GM12873 (cell line): ENCODE measurements around the gene KCNK6.

Experiments
- TF ChIP-seq, protein P1 (sequence below): IDR thresholded peaks from 2 replicates; pipeline ENCODE4 v1.5.1; 2012; ENCODE audit warnings: low read depth, mild to moderate bottlenecking, moderate library complexity, low read length, control low read depth; ENCODE audit not compliant: insufficient read depth; ENCODE audit errors: missing control alignments

Gene KCNK6

DNA sequence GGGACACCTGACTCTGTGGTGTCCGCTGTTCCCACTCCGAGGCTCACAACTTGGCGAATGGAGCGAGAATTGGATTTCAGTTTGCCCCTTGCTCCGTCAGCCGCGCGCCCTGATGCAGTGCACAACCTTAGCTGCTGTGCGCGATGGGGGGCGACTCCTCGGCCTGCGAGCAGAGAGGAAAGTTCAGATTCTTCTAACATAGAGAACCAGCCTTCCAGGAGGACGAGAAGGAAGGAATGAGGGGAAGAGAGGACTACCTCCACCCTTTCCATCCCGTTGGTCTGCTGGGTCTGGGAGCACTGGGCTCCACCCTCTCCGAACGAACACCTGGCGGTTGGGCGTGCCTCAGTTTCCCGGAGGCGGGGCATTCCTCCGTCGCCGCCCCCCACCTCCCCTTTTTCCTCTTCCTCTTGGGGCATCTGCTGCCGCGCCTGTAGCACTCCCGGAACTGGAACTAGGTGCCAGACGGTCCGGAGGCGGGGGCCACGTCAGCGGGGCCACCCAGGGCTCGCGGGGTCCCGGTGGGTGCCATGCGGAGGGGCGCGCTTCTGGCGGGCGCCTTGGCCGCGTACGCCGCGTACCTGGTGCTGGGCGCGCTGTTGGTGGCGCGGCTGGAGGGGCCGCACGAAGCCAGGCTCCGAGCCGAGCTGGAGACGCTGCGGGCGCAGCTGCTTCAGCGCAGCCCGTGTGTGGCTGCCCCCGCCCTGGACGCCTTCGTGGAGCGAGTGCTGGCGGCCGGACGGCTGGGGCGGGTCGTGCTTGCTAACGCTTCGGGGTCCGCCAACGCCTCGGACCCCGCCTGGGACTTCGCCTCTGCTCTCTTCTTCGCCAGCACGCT, at the start of gene KCNK6:
Gene KCNK6 (plus strand): TSS at position 425 of the 838 bp plus-strand sequence. CDS start 106 bp downstream, at position 531.
- TF ChIP-seq, protein P1, sequence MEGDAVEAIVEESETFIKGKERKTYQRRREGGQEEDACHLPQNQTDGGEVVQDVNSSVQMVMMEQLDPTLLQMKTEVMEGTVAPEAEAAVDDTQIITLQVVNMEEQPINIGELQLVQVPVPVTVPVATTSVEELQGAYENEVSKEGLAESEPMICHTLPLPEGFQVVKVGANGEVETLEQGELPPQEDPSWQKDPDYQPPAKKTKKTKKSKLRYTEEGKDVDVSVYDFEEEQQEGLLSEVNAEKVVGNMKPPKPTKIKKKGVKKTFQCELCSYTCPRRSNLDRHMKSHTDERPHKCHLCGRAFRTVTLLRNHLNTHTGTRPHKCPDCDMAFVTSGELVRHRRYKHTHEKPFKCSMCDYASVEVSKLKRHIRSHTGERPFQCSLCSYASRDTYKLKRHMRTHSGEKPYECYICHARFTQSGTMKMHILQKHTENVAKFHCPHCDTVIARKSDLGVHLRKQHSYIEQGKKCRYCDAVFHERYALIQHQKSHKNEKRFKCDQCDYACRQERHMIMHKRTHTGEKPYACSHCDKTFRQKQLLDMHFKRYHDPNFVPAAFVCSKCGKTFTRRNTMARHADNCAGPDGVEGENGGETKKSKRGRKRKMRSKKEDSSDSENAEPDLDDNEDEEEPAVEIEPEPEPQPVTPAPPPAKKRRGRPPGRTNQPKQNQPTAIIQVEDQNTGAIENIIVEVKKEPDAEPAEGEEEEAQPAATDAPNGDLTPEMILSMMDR = no peak

DNA sequence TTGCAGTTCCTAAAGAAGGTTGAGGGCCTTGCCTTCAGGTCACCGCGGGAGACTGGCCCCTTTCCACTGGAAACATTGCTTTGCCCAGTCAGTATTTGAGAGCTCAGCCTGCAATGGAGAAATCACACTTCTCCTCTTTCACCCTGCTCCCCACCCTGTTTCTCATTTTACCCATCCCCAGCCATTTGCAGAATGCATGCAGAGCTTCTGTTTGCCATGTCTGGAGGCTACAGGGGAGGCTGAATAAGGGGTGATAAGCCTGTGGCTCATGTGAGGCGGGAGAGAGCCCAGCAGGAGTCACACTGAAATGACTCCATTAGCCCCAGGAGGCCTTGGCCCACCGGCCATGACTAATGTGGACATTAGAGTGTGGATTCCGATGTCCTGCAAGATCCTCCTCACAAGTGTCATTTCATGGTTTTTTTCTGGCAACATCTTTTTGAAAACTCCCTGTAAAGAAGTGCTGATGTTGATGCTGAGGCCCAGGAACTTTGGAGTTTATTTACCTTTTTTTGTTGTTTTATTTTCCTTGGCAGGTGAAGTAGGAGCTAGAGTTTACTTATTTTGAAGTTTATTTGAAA, 49.0 kb upstream of the KCNK6 start:
- TF ChIP-seq, protein P1 = no peak

DNA sequence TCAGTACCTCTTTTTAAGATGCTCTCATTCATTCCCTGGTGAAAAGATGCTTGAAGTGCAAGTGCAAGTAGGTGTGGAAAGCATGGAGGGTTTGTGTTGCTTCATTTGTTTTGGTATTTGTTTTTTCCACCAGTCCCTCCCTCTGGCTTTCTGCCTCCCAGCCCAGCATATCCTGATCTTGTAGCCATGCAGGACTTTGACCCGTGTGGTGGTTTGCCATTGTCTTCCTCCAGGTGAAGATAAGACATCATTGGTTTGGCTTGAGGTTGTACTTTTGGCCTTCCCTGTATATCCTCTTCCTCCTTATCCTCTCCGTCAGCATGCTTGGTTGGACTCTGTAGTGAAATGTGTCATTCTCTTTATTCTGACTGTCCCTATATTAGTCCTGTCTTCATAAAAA, 46.1 kb upstream of the KCNK6 start:
- TF ChIP-seq, protein P1 = no peak

DNA sequence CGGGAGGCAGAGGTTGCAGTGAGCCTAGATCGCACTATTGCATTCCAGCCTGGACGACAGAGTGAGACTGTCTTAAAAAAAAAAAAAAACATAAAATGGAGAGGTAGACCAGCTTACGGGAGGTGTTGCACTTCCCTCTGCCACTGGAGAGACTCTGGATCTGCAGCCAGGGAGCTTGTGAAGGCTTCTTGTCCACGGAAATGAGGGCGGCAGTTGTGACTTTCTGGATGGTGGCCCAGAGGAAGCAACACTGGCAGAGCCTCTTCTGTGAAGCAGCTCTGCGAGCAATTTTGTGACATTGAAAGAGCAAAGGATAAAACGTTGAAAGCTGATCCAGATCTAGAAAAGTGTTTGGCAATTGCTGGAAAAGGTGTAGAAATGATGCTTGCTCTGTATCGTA, 44.9 kb upstream of the KCNK6 start:
- TF ChIP-seq, protein P1 = no peak

DNA sequence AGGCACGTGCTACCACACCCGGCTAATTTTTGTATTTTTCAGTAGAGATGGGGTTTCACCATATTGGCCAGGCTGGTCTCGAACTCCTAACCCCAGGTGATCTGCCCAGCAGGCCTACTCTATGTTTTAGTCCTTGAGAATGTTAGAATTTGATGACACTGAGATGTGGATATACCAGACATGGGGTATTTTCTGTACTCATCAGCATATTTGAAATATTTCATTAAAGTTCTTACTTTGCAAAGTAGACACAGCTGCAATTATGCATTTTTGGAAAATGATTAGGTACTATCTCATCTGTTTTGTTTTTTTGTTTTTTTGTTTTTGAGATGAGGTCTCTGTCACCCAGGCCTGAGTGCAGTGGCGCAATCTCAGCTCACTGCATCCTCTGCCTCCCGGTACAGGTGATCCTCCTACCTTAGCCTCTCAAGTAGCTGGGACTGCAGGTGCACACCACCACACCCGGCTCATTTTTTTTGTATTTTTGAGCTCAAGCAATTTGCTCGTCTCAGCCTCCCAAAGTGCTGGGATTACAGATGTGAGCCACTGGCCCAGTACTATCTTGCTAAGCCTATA, 42.6 kb upstream of the KCNK6 start:
- TF ChIP-seq, protein P1 = no peak

DNA sequence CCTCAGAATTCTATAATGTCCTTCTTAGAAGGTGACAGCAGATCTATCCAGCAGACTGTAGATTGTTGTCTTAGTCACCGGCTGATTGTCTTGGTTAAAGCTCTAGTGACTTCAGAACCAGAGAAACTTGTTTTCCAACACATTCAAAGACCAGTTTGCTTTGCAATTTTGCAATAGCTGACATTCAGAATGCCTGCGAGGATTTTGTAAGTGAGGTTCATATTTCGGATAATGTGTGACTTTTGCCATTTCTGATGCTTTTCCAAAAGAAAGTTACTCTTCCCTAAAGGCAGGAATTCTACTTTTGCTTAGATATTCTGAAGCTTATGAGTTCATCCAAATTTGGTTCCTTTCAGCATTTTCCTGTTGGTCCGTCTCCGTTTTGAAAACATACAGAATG, 42.1 kb upstream of the KCNK6 start:
- TF ChIP-seq, protein P1 = no peak

DNA sequence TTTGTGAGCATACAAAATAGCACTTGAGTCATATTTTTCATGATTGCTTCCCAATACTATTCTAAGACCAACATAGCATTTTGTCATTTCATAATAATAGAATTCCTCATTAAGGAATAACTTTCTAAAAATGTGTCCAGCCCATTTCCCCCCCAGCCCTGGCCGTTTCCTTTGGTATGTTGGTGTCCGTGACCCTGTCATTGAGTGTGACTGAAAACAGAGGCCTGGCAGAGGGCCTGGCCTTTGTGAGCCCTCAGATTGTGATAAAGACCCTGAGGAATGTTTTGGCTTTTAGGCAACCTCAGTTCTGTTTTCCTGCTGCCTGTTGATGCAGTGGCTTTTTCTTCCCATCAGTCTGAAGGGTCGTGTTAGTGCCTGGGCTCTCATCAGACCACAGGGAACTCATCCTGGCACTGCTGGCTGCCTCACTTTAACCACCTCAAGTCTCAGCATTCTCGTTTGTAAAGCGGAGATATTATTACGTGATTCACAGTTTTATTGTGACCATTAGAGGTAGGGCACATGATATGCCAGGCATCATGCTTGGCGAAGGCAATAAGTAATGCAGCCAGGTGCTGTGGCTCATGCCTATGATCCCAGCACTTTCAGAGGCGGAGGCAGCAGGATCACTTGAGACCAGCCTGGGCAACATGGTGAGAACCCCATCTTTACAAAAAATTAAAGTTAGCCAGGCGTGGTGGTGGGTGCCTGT, 41.5 kb upstream of the KCNK6 start:
- TF ChIP-seq, protein P1 = no peak
